Right forelimb (tissue), 1 donor: Measurements from ENCODE around the gene GMFB.

ENCODE experiments used
- DNase-seq: peaks from one replicate; pipeline ENCODE4 v3.0.0-alpha.2; 2018

Gene GMFB

DNA sequence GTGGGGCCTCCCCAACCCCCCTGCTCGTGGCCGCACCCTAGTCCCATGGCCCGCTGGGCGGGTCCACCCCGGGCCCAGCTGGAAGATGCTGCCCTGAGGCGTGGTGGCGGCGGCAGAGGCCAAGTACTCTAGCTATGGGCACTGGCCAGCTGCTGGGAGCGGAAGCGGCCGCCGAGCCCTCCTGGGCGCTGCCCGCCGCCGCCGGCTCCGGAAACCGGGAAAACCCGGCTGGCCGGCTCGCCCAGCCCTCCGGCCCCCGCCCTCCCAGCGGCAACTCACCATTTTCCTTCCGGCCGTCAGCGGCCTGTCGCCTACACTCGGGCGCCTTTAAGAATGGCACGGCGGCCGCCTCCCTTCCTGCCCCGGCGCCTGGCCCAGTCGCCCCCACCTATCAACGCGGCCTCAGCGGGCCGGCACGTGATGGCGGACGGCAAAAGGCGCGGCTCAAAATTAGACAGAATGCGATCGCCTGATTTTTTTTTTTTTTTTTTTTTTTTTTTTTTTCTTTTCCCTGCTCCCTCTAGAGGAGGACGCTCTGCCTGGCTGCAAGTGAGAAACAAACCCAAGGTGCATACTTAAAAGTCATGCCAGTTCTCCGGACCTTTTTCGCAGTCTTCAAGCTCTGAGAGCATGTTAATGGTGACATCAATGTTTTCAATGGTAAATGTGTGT lies at the start of gene GMFB:
GMFB (minus strand) TSS at position 335 of the 672 bp plus-strand sequence; CDS start at position 282, 53 bp downstream.
- DNase-seq, result peak; percentile 94

DNA sequence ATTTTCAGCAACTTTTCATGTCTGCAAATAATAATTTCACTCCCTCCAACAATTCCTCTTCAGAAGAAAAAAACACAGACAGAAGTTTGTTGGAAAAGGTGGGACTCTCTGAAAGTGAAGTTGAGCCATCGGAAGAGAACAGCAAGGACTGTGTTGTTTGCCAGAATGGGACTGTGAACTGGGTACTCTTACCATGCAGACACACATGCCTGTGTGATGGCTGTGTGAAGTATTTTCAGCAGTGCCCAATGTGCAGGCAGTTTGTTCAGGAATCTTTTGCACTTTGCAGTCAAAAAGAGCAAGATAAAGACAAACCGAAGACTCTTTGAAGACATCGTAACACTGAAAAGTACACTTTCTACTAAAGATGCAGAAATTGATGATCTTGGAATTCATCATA lies 49.3 kb upstream of the GMFB start:
- no peak for DNase-seq

DNA sequence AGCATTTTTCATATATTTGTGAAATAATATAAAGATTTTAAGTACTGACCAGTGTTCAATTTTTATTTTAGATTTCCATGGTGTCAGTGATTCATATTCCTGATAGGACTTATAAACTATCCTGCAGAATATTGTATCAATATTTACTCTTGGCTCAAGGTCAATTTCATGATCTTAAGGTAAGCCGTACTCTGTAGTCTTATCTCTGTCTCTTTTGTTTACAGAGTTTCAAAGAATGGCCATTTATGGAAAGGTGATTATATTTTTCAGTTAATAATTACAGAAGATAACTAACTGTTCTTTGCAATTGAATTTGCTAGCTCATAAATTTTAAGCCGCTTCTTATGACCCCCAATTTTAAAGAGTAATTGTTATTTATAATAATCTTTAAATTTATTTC lies 48.9 kb upstream of the GMFB start:
- DNase-seq, result no peak

DNA sequence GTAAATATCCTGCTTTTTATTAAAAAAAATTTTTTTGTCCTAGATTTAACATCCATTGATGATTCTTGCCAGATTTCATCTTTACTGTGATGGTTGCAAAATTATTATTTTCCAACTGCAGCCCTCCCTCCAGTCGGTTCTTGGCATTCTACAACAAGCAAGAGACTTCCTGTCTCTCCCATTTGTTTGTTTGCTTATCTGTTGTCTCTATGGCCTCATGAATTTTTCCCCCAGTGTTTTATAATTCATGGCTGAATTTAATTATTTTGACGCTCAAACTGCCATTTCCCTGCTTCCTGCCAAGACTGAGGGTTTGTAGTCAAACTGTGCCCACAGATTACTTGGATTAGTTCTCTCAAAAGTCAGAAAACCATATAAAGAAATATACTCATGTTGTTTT lies 46.9 kb upstream of the GMFB start:
- no peak for DNase-seq

DNA sequence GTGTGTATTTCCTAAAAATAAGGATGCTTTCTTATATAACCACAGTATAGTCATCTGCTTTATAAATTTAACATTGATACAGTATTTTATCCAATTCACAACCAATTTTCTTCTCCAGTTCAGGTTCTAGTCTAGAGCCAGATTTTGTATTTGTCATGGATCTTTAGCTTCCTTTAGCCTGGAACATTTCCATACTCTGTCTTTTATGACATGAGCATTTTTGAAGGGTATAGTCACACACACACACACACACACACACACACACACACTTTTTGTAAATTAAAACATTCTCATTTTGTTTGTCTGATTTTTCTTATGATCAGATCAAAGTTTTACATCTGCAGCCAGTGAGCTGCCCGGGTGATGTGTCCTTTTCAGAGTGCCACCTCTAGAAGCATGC lies 46.3 kb upstream of the GMFB start:
- DNase-seq, result no peak

DNA sequence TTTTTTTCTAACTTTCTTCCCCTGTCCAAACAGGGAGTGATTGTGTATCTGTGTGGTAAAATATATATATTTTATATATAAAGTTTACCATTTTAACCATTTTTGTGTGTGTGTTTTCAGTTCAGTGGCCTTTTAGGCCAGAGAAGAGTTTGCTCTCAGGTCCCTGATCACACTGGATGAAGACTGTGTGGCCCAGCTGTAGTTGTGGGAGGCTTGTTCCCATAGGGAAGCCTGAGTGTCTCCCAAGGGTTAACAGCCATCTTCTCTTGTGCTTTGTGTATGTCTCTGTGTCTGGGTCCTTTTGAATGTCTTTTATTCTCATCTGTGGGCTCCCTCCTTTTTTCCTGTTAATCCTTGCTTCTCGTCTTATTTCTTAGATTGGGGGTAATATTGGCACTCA lies 44.3 kb upstream of the GMFB start:
- DNase-seq, result no peak

DNA sequence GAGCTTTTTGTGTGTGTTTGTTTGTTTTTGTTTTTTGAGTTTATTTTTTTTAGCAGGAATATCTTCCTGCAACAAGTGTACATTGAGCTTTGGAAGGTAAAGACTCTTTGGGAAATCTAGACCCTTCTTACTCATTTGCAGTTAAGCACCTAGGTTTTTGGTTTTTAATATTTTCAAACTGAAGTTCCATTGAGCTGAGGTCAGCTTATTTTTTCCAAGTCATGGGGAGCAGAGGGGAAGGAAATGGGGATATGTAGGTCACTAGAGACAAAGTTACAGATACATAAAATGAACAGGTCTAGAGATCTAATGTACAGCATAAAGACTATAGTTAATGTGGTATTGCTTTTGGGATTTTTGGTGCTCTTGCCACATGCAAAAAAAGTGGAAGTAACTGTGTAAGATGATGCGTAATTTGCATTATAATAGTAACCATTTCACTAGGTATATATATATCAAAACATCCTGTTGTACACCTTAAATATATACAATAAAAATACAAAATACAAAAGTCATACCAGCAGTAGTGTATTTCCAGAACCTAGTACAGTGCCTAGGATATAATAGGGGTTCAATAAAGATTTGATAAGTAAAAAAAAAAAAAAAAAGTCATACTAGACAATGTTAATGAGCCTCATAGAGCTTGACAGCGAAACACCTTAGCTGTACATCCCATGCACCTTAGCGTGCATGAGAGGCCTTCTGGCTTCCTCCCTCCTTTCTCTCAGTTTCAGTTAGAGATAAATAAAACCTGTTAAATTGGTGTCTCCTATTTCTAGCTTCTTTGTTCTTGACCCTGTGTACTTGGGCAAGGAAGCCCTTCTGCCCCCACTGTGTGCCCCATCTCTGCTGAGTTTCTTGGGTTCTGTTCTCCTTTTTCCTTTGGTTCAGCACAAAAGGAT lies 43.6 kb upstream of the GMFB start:
- no peak for DNase-seq

DNA sequence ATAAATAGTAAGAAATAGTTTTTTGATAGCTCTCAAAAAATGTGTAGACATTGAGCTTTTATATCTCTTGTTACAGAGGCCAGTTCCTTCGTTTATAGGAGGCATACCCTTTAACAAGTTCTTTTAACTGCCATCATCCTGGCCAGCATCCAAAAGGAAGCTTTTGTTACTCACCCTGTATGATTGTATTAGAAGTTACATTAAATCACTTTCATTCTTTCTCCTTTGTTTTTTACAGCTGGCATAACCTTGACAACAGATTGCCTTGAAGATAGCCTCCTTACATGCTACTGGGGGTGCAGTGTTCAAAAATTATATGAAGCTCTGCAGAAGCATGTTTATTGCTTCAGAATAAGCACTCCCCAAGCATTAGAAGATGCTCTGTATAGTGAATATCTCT lies 41.0 kb upstream of the GMFB start:
- DNase-seq, result no peak

DNA sequence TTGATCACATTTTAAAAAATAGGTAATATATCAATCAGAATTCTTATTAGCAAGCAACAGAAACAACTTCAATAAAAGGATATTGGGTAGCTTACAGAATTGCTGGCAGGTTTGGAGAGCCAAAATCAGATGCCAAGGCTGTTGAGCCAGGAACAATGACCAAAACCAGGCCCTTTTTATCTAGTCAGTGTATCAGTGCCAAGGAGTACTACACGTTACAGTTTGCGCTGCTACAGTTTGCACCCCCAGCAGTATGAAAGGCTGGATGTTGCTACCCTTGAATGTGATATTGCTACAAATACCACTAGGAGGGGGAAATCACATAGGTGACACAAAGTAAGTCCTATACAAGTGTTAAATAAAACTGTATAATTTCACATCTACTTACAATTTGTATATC lies 40.2 kb upstream of the GMFB start:
- no peak for DNase-seq

DNA sequence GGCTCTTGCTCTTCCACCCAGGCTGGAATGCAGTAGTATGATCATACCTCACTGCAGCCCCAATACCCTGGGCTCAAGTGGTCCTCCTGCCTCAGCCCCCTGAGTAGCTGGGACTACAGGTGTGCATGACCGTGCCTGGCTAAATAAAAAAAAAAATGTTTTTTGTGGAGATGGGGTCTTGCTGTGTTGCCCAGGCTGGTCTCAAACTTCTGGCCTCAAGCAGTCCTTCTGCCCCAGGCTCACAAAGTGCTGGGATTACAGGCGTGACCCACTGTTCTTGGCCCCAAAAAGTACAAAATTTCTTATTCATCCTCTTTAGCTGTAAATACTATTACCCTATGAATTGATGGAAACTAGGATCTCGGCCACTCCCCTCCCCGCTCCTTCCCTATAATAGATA lies 35.6 kb upstream of the GMFB start:
- no peak for DNase-seq

DNA sequence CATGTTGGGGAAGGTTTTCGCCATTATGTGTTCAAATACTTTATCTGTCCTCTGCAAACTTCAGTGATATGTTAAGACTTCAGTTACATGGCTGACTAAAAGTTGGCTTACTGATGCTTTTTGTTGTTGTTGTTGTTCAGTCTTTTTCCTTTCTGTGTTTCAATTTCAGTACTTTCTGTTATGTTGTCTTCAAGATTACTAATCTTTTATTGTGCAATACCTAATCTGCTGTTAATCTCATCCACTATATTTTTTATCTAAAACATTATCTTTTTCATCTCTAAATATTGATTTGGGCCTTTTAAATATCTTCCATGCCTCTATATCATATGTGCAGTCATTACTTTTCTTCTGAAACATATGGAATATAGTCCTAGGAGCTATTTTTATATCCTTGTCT lies 27.9 kb upstream of the GMFB start:
- no peak for DNase-seq

DNA sequence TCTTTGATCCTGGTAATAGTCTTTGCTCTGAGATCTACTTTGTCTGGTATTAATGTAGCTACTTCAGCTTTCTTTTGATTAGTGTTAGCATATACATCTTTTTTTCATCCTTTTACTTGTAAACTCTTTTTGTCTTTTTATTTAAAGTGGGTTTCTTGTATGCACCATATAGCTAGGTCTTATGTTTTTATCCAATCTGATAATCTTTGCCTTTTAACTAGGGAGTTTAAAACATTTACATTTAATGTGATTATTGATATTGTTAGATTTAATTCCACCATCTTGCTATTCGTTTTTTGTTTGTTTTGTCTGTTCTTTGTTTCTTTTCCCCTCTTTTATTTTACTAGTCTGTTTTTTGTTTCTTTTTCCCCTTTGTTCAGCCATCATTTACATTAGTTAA lies 26.9 kb upstream of the GMFB start:
- no peak for DNase-seq

DNA sequence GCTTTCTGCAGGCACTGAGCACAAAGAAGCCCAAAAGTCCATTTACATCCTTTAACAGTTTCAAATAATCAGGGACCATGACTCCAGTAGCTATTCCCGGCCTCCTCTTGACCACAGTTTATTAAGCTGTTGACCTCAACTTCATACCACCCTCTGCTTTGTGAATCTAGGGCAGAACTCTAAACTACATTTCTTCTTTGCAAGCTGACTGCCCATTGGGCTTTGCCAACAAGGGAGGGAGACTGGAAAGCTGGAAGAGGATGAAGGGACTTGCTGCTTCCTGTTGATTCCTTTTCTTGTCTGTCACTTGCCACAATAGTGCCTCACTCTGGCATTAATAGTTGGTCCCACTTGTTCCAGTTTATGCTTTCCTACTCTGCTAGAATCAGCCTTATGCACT lies 23.6 kb upstream of the GMFB start:
- no peak for DNase-seq

DNA sequence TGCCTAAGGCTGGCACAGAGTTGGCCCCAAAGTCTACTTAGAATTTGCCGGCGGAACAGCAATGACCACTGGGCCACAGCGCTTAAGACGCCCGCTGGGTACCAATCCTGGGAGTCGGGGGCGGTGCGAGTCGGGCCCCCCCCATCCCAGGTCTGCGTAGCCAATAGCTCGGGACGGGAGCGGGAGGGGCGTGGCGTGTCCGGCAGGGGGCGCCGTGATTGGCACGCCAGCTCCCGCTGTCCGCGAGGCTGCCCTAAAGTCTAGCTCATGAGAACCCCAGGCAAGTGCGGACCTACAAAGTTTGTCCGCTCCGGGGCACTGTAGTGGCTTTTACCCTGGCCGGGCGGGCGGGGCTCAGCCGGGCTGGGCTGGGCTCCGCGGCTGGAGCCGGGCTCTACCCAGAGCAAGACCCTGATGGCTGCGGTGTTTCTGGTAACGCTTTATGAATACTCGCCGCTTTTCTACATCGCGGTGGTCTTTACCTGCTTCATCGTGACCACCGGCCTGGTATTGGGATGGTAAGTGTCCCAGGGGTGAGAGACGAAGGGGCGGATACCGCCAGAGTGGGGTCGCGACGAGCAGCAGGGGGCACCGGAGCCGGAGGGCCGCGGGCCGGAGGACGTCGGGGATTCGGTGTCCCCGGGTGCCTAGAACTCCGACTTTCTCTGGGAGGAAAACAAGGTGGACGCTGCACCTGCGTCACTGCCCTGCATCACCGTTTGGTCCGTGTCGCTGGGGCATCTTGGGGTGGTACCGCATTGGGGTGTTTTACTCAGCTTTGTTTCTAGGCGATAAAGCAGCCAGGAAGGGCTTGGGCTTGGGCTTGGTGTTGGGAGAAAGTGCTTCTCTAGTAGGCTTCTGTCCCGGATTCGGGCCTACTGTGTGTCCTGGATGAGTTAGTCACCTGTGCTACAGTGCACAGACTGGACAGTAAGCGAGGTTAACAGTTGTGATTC lies 21.0 kb upstream of the GMFB start, which contains the start of gene CGRRF1:
CGRRF1 (plus strand) TSS at position 361 of the 956 bp plus-strand sequence; CDS start at position 415, 54 bp downstream.
- peak; percentile 97 for DNase-seq

DNA sequence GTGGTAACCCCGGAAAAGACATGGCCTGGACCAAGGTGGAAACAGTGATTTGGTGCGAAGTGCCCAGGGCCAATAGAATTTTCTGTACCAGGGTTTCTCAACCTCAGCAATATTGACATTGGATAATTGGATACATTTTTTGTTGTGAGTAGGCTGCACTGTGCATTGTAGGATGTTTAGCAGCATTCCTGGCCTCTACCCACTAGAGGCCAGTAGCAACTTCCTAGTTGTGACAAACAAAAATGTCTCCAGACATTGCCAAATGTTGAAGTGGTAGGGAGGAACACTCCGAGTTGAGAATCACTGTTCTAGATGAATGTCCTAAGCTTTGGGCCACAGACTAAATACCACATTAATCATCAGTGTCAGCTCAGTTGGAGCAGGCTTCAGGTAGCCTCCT lies 14.7 kb upstream of the GMFB start:
- DNase-seq, result no peak

DNA sequence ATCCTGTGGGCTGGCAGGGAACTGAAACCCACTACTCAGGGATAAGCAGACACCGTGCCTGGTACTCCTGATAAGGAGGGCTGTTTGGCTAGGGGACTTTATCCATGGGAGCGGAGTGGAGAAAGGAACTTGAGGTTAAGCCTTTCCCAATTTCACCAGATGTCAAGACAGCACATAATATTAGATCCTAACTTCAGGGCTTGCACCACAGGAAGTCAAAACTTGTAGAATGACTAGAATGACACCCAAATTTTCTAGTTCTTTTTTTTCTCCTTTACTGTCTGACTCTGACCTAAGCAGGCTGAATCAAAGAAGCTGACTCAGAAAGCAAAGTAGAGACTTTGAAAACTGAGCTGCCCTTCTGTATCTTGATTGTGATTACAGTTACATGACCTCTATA lies 13.8 kb upstream of the GMFB start:
- no peak for DNase-seq

DNA sequence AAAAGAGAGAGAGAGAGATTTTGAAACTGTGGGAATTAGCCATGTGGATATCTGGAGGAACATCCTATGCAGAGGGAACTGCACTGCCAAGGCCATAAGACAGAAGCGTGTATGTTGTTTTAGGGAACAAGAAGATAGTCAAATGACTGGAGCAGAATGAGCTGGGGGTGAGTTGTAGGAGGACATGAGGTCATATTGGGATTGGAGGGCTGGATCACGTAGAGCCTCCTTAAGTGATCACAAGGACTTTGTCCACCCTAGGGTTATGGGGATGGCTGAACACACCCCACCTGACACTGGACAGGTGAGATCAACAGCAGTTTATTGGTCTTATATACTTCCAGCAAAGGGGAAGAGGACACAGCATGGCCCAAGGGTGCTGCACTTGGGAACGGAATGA lies 12.7 kb upstream of the GMFB start:
- DNase-seq, result no peak

DNA sequence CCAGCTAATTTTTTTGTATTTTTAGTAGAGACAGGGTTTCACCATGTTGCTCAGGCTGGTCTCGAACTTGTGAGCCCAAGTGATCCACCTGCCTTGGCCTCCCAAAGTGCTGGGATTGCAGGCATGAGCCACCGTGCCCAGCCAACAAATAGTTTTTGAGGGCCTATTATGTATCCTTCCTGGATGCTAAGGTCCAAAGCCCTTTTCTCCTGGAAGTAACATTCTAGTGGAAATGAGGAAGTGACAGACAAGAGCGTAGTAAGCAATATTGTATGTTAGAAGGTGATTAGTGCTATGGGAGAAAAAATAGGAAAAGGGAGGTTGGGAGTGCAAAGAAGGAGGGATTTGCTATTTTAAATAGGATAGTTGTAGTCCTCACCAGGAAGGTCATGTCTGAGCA lies 12.0 kb upstream of the GMFB start:
- DNase-seq, result no peak

DNA sequence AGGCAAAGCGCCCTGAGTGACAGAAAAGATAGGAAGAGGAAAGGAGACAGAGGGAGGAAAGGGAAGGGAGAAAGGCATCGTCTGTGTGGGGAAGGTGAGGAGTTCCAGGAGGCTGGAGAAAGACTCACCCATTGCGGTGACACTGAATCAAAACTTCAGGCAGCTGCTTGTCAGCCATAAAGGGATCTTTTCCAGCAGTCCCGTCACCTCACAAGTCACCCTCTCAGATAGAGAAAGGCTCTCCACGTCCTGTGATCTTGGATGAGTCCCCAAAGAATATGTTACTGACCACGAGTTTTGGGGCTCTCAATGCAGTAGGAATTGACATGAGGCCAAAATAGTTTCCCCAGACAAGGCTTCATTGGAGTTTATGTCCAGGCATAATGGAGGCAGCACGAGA lies 9.8 kb upstream of the GMFB start:
- DNase-seq, result no peak

DNA sequence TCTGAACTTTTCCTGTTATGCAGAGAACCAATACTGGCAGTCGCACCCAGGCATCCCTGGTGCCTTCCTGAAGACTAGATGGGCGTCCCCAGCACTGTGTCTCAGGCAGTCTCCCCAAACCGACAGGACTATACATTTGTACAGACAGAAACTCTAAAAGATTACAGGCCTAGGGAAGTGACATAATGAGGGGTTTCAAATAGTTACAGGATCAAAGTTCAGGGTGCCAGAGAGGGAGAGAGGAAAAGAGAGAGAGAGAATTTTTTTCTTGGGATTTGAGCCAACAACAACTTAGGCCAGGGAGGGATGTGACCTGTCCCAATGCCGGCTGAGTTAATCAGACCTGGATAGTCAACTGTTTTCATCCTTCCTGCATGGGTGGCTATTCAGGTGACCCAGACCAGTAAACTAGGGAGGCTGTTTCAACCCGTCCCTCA lies 9.3 kb upstream of the GMFB start:
- no peak for DNase-seq

DNA sequence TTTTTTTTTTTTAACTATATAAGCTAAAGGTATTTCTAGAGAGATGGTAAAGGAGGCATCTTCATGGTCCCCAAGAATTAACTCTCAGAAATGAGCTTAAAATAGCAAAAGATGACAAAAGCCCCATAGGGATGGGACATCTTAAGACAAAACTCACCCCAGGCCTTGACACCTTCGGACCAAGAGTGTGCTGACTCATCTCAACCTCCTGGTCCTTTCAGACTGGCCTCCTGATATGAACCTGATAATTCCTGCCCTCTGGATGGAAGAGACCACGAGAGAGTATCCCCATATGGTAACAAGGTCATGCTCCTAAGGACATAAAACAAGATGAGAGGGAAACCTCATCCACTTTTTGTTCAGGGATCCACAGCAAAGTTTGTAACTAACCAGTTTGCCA lies 8.4 kb upstream of the GMFB start:
- no peak for DNase-seq

DNA sequence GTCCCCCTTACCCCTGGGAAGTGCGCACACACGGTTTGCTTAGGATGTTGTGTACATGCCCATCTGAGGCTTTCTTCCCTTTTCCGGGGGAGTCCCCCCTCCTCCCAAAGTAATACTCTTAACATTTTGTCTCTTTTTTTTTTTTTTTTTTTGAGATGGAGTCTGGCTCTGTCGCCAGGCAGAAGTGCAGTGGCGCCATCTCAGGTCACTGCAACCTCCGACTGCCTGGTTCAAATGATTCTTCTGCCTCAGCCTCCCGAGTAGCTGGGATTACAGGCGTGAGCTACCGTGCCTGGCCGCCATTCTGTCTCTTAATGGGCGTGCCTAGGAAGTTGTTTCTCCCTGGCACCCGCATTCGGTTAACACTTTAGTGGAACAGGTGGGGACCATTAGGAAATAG lies 4.5 kb upstream of the GMFB start:
- DNase-seq, result no peak
